ENCODE data around the gene ZNF76. TPM values are rescaled to one million over a fixed set of nuclear protein-coding genes. Genes with fewer than 3 reads are reported as not detected.

ZNF76 gene
- total and polyA plus RNA-seq, 2 of the 13 experiments (the other 11 are each of a cell fraction or from before 2014, with no cell fraction given): 13.2 to 26.4 TPM

DNA sequence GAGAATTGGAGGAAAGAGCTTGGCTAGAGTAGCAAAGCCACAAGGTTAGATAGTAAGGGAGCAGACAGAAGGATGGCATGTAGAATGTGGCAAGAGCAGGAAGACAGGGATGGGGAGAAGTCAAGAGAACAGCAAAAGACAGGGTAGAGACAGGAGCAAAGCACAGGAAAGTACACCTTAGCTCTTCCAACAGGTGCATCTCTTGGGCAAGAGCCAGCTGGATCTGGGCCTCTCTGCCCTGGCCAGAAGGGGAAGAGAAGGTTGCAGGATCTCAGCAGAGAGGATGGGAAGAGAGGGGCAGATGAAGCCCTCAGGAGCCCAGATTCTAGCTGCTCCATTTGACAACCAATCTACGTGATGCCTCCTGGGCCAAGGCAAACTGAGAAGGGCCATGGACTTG is 29.0 kb upstream of the ZNF76 start (continued):
- TF ChIP-seq, protein P1, sequence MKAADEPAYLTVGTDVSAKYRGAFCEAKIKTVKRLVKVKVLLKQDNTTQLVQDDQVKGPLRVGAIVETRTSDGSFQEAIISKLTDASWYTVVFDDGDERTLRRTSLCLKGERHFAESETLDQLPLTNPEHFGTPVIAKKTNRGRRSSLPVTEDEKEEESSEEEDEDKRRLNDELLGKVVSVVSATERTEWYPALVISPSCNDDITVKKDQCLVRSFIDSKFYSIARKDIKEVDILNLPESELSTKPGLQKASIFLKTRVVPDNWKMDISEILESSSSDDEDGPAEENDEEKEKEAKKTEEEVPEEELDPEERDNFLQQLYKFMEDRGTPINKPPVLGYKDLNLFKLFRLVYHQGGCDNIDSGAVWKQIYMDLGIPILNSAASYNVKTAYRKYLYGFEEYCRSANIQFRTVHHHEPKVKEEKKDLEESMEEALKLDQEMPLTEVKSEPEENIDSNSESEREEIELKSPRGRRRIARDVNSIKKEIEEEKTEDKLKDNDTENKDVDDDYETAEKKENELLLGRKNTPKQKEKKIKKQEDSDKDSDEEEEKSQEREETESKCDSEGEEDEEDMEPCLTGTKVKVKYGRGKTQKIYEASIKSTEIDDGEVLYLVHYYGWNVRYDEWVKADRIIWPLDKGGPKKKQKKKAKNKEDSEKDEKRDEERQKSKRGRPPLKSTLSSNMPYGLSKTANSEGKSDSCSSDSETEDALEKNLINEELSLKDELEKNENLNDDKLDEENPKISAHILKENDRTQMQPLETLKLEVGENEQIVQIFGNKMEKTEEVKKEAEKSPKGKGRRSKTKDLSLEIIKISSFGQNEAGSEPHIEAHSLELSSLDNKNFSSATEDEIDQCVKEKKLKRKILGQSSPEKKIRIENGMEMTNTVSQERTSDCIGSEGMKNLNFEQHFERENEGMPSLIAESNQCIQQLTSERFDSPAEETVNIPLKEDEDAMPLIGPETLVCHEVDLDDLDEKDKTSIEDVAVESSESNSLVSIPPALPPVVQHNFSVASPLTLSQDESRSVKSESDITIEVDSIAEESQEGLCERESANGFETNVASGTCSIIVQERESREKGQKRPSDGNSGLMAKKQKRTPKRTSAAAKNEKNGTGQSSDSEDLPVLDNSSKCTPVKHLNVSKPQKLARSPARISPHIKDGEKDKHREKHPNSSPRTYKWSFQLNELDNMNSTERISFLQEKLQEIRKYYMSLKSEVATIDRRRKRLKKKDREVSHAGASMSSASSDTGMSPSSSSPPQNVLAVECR (CRISPR knock-in tag; IDR thresholded peaks at IDR 0.05; ENCODE audit: borderline replicate concordance): no peak
- no peak for TF ChIP-seq ZNF558 (CRISPR knock-in tag; IDR thresholded peaks at IDR 0.05; ENCODE audit: borderline replicate concordance)
- TF ChIP-seq ZNF354B (CRISPR knock-in tag; IDR thresholded peaks at IDR 0.05): no peak
- TF ChIP-seq, protein P2, sequence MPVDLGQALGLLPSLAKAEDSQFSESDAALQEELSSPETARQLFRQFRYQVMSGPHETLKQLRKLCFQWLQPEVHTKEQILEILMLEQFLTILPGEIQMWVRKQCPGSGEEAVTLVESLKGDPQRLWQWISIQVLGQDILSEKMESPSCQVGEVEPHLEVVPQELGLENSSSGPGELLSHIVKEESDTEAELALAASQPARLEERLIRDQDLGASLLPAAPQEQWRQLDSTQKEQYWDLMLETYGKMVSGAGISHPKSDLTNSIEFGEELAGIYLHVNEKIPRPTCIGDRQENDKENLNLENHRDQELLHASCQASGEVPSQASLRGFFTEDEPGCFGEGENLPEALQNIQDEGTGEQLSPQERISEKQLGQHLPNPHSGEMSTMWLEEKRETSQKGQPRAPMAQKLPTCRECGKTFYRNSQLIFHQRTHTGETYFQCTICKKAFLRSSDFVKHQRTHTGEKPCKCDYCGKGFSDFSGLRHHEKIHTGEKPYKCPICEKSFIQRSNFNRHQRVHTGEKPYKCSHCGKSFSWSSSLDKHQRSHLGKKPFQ (CRISPR knock-in tag; IDR thresholded peaks at IDR 0.05; ENCODE audit: insufficient replicate concordance): no peak
- TF ChIP-seq IKZF1 (IDR thresholded peaks at IDR 0.05): no peak
- TF ChIP-seq, protein P3, sequence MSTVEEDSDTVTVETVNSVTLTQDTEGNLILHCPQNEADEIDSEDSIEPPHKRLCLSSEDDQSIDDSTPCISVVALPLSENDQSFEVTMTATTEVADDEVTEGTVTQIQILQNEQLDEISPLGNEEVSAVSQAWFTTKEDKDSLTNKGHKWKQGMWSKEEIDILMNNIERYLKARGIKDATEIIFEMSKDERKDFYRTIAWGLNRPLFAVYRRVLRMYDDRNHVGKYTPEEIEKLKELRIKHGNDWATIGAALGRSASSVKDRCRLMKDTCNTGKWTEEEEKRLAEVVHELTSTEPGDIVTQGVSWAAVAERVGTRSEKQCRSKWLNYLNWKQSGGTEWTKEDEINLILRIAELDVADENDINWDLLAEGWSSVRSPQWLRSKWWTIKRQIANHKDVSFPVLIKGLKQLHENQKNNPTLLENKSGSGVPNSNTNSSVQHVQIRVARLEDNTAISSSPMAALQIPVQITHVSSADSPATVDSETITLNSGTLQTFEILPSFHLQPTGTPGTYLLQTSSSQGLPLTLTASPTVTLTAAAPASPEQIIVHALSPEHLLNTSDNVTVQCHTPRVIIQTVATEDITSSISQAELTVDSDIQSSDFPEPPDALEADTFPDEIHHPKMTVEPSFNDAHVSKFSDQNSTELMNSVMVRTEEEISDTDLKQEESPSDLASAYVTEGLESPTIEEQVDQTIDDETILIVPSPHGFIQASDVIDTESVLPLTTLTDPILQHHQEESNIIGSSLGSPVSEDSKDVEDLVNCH (CRISPR knock-in tag; IDR thresholded peaks at IDR 0.05): no peak
- no peak for TF ChIP-seq PRMT3 (CRISPR knock-in tag; IDR thresholded peaks at IDR 0.05; ENCODE audit: borderline replicate concordance, low read depth)
- TF ChIP-seq DR1 (CRISPR knock-in tag; IDR thresholded peaks at IDR 0.05): no peak
